Kidney (tissue), 14 donors: ENCODE results near the gene STEAP4. TPM values are rescaled to one million over a fixed set of nuclear protein-coding genes. Genes with fewer than 3 reads are reported as not detected.

Experiments
- DNase-seq, 5 donors: peaks; one replicate each; pipeline ENCODE4 v3.0.0-alpha.2; 2013 to 2020
- FAIRE-seq: peaks from 2 replicates; lab custom pipeline; 2012; peaks lifted over from hg19 to GRCh38; lab: Jason Lieb, UNC
- H3K27ac ChIP-seq, 2 donors: one replicate each; pipeline ENCODE4 v1.7.0; 2013; ENCODE audit warnings: low read depth in 2 of 2, low read length in 2 of 2, inconsistent platforms in 1 of 2
- H3K27me3 ChIP-seq: one replicate; pipeline ENCODE4 v1.7.1; 2013; ENCODE audit warnings: low read length, inconsistent platforms; ENCODE audit not compliant: control insufficient read depth, insufficient read depth
- H3K36me3 ChIP-seq, 3 donors: one replicate each; pipeline versions ENCODE4 v1.7.0 to v1.7.1; 2013; ENCODE audit warnings: low read length in 3 of 3, control low read depth in 1 of 3, inconsistent platforms in 1 of 3; ENCODE audit not compliant: insufficient read depth in 3 of 3, control insufficient read depth in 2 of 3
- H3K4me1 ChIP-seq, 3 donors: one replicate each; pipeline versions ENCODE4 v1.7.0 to v1.7.1; 2013; ENCODE audit warnings: low read length in 3 of 3, inconsistent platforms in 1 of 3, low read depth in 1 of 3; ENCODE audit not compliant: control insufficient read depth in 2 of 3, insufficient read depth in 2 of 3
- H3K4me3 ChIP-seq, 3 donors: one replicate each; pipeline versions ENCODE4 v1.7.0 to v1.8.1; 2013; ENCODE audit warnings: low read length in 3 of 3, control low read depth in 1 of 3, inconsistent platforms in 1 of 3
- H3K9ac ChIP-seq, 3 donors: one replicate each; pipeline versions ENCODE4 v1.7.0 to v1.7.1; 2013; ENCODE audit warnings: low read length in 3 of 3, control low read depth in 1 of 3, inconsistent platforms in 1 of 3
- H3K9me3 ChIP-seq, 3 donors: one replicate each; pipeline versions ENCODE4 v1.7.0 to v1.7.1; 2013; ENCODE audit warnings: low read length in 3 of 3, control low read depth in 1 of 3, inconsistent platforms in 1 of 3; ENCODE audit not compliant: control insufficient read depth in 2 of 3, insufficient read depth in 1 of 3
- CTCF ChIP-seq: IDR thresholded peaks from 3 replicates; pipeline ENCODE4 v1.5.1; 2012; ENCODE audit warnings: mild to moderate bottlenecking, moderate library complexity, borderline replicate concordance; ENCODE audit not compliant: insufficient read depth; ENCODE audit errors: extremely low read depth
- intact Hi-C: fragments of 100-400 bp; cut with DNase I; formaldehyde crosslinking; loops from one replicate; pipeline ENCODE4 v1.11.1; 2022
- polyA plus RNA-seq: library from polyadenylated mRNA; stranded (reverse); fragments of 350-450 nt; fragmentation: Illumina TruSeq; extraction: RNeasy Lipid Tissue Mini Kit (QIAGEN cat#74804); gene quantifications from one replicate; pipeline ENCODE4 v1.2.3, GENCODE V29; 2014; ENCODE audit warnings: low read depth, low replicate concordance; ENCODE audit not compliant: insufficient read depth
- total RNA-seq: library from RNA; stranded (reverse); fragmentation: NEBNext Ultra II Directional; extraction: Animal tissue kit (Norgen Biotek cat#: 25700); gene quantifications from one replicate; pipeline ENCODE4 v1.2.1, GENCODE V29; 2021
- donor health status: control.
- donor health status: control.
- donor health status: control.
- donor health status: control.
- donor health status: control.
- donor health status: DM: yes; HTN: yes; CAD: no.
- donor health status: Normal renal cell carcinoma (clear cell type).

STEAP4 gene
- total and polyA plus RNA-seq, 2 donors from 2014 or later, result 3.4 to 80.2 TPM

GRCh38 chr7:88281749-88282148, 24.9 kb downstream of the STEAP4 start:
- H3K27ac ChIP-seq, result no peak overlapping the region
- H3K9ac ChIP-seq, result no peak overlapping the region
- H3K4me1 ChIP-seq, result no peaks in the 10 kb centered on the region
- no peaks in the 10 kb centered on the region for H3K36me3 ChIP-seq
- no peaks in the 10 kb centered on the region for H3K9me3 ChIP-seq
- DNase-seq, result no peak
- H3K27me3 ChIP-seq, result no peaks in the 10 kb centered on the region
- H3K4me3 ChIP-seq, result no peak overlapping the region
- intact Hi-C loops, result no loop called here
- no peak for FAIRE-seq
- no peak for TF ChIP-seq CTCF

GRCh38 chr7:88280801-88281200, 25.9 kb downstream of the STEAP4 start:
- intact Hi-C loops, result no loop called here
- H3K27ac ChIP-seq, result no peak overlapping the region
- TF ChIP-seq CTCF, result no peak
- no peaks in the 10 kb centered on the region for H3K36me3 ChIP-seq
- H3K27me3 ChIP-seq, result no peaks in the 10 kb centered on the region
- no peak overlapping the region for H3K9ac ChIP-seq
- no peaks in the 10 kb centered on the region for H3K4me1 ChIP-seq
- FAIRE-seq, result no peak
- DNase-seq, result no peak
- H3K4me3 ChIP-seq, result no peak overlapping the region
- H3K9me3 ChIP-seq, result no peaks in the 10 kb centered on the region

- no peaks in the 10 kb centered on the region for H3K9me3 ChIP-seq
- no peaks in the 10 kb centered on the region for H3K27me3 ChIP-seq
- H3K36me3 ChIP-seq, result no peaks in the 10 kb centered on the region
- no peak for DNase-seq
- H3K9ac ChIP-seq, result no peak overlapping the region
- intact Hi-C loops, result no loop called here
- no peak for FAIRE-seq
- no peaks in the 10 kb centered on the region for H3K4me1 ChIP-seq
- no peak for TF ChIP-seq CTCF
- H3K27ac ChIP-seq, result no peak overlapping the region
- no peak overlapping the region for H3K4me3 ChIP-seq
Observed at GRCh38 chr7:88279323-88279722, 27.4 kb downstream of the STEAP4 start.

- H3K36me3 ChIP-seq, result no peaks in the 10 kb centered on the region
- H3K4me3 ChIP-seq, result no peak overlapping the region
- no peak for FAIRE-seq
- H3K9me3 ChIP-seq, result no peaks in the 10 kb centered on the region
- H3K27ac ChIP-seq, result no peak overlapping the region
- intact Hi-C loops, result no loop called here
- no peak for DNase-seq
- no peak for TF ChIP-seq CTCF
- H3K9ac ChIP-seq, result no peak overlapping the region
- no peaks in the 10 kb centered on the region for H3K4me1 ChIP-seq
- no peaks in the 10 kb centered on the region for H3K27me3 ChIP-seq
Observed at GRCh38 chr7:88278881-88279280, 27.8 kb downstream of the STEAP4 start.
